HL-60 (cell line): ENCODE results near the gene ASPRV1.

Source experiments
- DNase-seq, 2 experiments: peaks; one replicate each; pipeline ENCODE4 v3.0.0-alpha.2; 2010 to 2020; ENCODE audit warnings: low read depth in 1 of 2, low spot score in 1 of 2
- H3K27ac ChIP-seq: fragments of 250-450 bp; sonication (Bioruptor Pico); replicated peaks from 2 replicates; pipeline ENCODE4 v1.5.1; 2020; ENCODE audit warnings: mild to moderate bottlenecking, moderate library complexity
- H3K27me3 ChIP-seq: fragments of 250-450 bp; sonication (Bioruptor Pico); 2 replicates; pipeline ENCODE4 v1.5.1; 2021; ENCODE audit warnings: mild to moderate bottlenecking, moderate library complexity; ENCODE audit not compliant: insufficient read depth, poor library complexity, severe bottlenecking
- H3K4me3 ChIP-seq: replicated peaks from 2 replicates; pipeline ENCODE4 v1.5.1; 2011; ENCODE audit warnings: mild to moderate bottlenecking, control low read depth, low read length; ENCODE audit not compliant: insufficient read depth
- GABPA ChIP-seq: IDR thresholded peaks from 2 replicates; pipeline ENCODE4 v1.6.1; 2012; ENCODE audit warnings: low read depth
- POLR2AphosphoS5 ChIP-seq: IDR thresholded peaks from 2 replicates; pipeline ENCODE4 v1.6.1; 2012; ENCODE audit warnings: low read depth
- REST ChIP-seq: IDR thresholded peaks from 2 replicates; pipeline ENCODE4 v1.6.1; 2012; ENCODE audit warnings: low read depth; ENCODE audit not compliant: insufficient replicate concordance
- SPI1 ChIP-seq: IDR thresholded peaks from 2 replicates; pipeline ENCODE4 v1.6.1; 2012; ENCODE audit warnings: low read depth, mild to moderate bottlenecking, borderline replicate concordance
- TF ChIP-seq, protein P1 (sequence below): IDR thresholded peaks from one replicate; pipeline ENCODE4 v1.5.1; 2011; ENCODE audit warnings: low read length, control low read depth, inconsistent platforms; ENCODE audit not compliant: insufficient read depth

The ASPRV1 gene

DNA sequence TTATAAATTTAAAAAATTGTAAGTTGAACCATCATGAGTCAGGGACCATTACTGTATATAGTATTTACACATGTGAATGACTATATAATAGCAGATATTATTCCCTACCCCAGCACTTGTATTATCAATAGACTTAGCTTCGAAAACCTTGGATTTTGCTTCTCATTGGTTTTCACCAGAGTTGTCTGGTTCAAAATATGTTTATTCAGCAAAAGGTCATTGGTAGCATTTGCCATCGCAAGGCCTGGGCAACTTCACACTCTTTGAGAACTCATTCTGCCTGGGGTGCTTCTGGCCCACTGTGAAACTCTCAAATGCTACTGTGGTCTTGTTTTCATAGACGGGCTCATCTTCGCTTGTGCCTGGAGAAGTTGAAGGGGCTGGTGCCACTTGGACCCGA is 26.4 kb downstream of the ASPRV1 start:
- Histone ChIP-seq H3K4me3 (no peak overlapping the region), H3K27ac (no peak overlapping the region), H3K27me3 (no peaks in the 10 kb centered on the region)
- no peak for TF ChIP-seq POLR2AphosphoS5
- no peak for TF ChIP-seq GABPA
- TF ChIP-seq, protein P1, sequence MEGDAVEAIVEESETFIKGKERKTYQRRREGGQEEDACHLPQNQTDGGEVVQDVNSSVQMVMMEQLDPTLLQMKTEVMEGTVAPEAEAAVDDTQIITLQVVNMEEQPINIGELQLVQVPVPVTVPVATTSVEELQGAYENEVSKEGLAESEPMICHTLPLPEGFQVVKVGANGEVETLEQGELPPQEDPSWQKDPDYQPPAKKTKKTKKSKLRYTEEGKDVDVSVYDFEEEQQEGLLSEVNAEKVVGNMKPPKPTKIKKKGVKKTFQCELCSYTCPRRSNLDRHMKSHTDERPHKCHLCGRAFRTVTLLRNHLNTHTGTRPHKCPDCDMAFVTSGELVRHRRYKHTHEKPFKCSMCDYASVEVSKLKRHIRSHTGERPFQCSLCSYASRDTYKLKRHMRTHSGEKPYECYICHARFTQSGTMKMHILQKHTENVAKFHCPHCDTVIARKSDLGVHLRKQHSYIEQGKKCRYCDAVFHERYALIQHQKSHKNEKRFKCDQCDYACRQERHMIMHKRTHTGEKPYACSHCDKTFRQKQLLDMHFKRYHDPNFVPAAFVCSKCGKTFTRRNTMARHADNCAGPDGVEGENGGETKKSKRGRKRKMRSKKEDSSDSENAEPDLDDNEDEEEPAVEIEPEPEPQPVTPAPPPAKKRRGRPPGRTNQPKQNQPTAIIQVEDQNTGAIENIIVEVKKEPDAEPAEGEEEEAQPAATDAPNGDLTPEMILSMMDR, result no peak
- no peak for TF ChIP-seq REST
- TF ChIP-seq SPI1, result no peak
- DNase-seq, result no peak

GRCh38 chr2:69934614-69934908 is 26.9 kb downstream of the ASPRV1 start:
- Histone ChIP-seq H3K27me3 (no peaks in the 10 kb centered on the region), H3K4me3 (no peak overlapping the region), H3K27ac (no peak overlapping the region)
- TF ChIP-seq REST, result no peak
- TF ChIP-seq, protein P1, result no peak
- no peak for TF ChIP-seq POLR2AphosphoS5
- no peak for TF ChIP-seq GABPA
- no peak for TF ChIP-seq SPI1
- no peak for DNase-seq

DNA sequence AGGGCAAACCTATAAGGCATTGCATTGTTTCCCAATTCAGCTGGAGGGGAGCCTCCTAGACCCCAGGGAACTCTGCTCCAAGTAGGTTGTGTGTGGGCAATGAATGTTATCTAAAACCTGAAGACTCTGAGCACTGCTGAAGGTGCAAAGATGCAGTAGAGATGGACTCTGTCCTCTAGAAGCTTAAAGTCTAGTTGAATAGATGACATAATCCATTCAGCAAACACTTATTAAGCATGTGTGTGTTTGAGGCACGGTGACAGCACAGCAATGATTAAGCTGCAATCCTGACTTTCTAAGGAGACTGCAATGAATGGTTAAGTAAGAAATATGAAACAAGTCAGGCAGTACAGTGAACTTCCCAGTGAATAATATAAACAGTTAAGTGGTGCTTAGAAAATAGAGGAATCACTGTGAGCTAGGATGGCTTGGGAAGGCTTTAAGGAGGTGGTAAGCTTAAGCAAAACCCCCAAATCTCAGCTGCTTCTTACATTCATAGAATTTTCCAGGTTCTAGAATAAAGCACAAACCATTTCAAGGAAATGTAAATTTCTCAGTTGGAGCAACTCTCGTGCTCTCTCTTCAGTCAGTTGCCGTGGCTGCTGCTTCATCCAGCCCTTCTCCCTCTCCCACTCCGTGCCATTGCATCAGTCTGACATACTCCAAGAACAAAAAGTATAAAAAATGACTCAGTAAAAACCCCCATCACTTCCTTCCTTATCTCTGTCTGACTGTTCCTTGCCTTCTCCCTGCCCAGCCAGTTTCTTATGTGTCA is 27.4 kb downstream of the ASPRV1 start:
- DNase-seq, result peak; percentile 46 to 78
- TF ChIP-seq, protein P1, result no peak
- peak; percentile 47; the same call in 1 of the 2 replicates for TF ChIP-seq SPI1
- no peaks in the 10 kb centered on the region for H3K27me3 ChIP-seq
- H3K27ac ChIP-seq, result 0 out of 2 replicates have a peak overlapping the region, but pooled peaks have one; percentile 8
- no peak overlapping the region for H3K4me3 ChIP-seq
